Testis (tissue), 2 donors: ENCODE measurements around the gene SLC18A2.

Experiments used
- POLR2A ChIP-seq: fragments of 450-650 bp; IDR thresholded peaks from one replicate; pipeline ENCODE4 v1.6.1; 2017; ENCODE audit warnings: antibody characterized with exemption, mild to moderate bottlenecking, moderate library complexity
- TF ChIP-seq, protein P1 (sequence below), 3 experiments: fragments of 450-650 bp in 2 of 3; fragments of 200-600 bp in 1 of 3; sonication (generic) in 1 of 3; IDR thresholded peaks; one replicate each; pipeline ENCODE4 v1.5.1; 2016 to 2019; ENCODE audit warnings: antibody characterized with exemption in 3 of 3, mild to moderate bottlenecking in 2 of 3, moderate library complexity in 1 of 3

GRCh38 chr10:117277675-117278074, 36.8 kb downstream of the SLC18A2 start:
- TF ChIP-seq, protein P1, sequence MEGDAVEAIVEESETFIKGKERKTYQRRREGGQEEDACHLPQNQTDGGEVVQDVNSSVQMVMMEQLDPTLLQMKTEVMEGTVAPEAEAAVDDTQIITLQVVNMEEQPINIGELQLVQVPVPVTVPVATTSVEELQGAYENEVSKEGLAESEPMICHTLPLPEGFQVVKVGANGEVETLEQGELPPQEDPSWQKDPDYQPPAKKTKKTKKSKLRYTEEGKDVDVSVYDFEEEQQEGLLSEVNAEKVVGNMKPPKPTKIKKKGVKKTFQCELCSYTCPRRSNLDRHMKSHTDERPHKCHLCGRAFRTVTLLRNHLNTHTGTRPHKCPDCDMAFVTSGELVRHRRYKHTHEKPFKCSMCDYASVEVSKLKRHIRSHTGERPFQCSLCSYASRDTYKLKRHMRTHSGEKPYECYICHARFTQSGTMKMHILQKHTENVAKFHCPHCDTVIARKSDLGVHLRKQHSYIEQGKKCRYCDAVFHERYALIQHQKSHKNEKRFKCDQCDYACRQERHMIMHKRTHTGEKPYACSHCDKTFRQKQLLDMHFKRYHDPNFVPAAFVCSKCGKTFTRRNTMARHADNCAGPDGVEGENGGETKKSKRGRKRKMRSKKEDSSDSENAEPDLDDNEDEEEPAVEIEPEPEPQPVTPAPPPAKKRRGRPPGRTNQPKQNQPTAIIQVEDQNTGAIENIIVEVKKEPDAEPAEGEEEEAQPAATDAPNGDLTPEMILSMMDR (IDR thresholded peaks at IDR 0.05), result no peak
- no peak for TF ChIP-seq POLR2A
